ENCODE results near the gene TSPEAR. TPM values are rescaled to one million over a fixed set of nuclear protein-coding genes. Genes with fewer than 3 reads are reported as not detected.
A peak's percentile ranks its signal among the peaks of the same experiment; 100 is the strongest.

The TSPEAR gene
- total RNA-seq, 4 donors from 2014 or later, result 0.18 to 0.69 (median 0.51) TPM; not detected in 1

GRCh38 chr21:44524414-44525371, 186.7 kb downstream of the TSPEAR start:
- no peaks in the 10 kb centered on the region for H3K9me3 ChIP-seq
- intact Hi-C loops (cut with DNase I; ENCODE audit: low total_unique reads), result no loop called here
- no peaks in the 10 kb centered on the region for H3K27me3 ChIP-seq
- H3K36me3 ChIP-seq, result no peaks in the 10 kb centered on the region
- DNase-seq, result peak in 1 of 2 donors; percentile 1
- H3K4me1 ChIP-seq, result no peaks in the 10 kb centered on the region
- H3K27ac ChIP-seq, result no peak overlapping the region
- H3K4me3 ChIP-seq, result no peak overlapping the region
- TF ChIP-seq CTCF (IDR thresholded peaks at IDR 0.05) (no peak), POLR2A (IDR thresholded peaks at IDR 0.05) (no peak)

GRCh38 chr21:44523567-44524413, 187.6 kb downstream of the TSPEAR start:
- no peaks in the 10 kb centered on the region for H3K9me3 ChIP-seq
- intact Hi-C loops (cut with DNase I; ENCODE audit: low total_unique reads), result no loop called here
- TF ChIP-seq POLR2A (IDR thresholded peaks at IDR 0.05) (no peak), CTCF (IDR thresholded peaks at IDR 0.05) (no peak)
- H3K4me3 ChIP-seq, result no peak overlapping the region
- no peak overlapping the region for H3K27ac ChIP-seq
- no peaks in the 10 kb centered on the region for H3K4me1 ChIP-seq
- H3K36me3 ChIP-seq, result no peaks in the 10 kb centered on the region
- no peak for DNase-seq
- H3K27me3 ChIP-seq, result no peaks in the 10 kb centered on the region

GRCh38 chr21:44522753-44523204, 188.6 kb downstream of the TSPEAR start:
- peak in 1 of 2 donors; percentile 2 for DNase-seq
- intact Hi-C loops (cut with DNase I; ENCODE audit: low total_unique reads), result no loop called here
- no peak overlapping the region for H3K27ac ChIP-seq
- H3K4me1 ChIP-seq, result no peaks in the 10 kb centered on the region
- TF ChIP-seq POLR2A (IDR thresholded peaks at IDR 0.05), result no peak
- no peak for TF ChIP-seq CTCF (IDR thresholded peaks at IDR 0.05)
- H3K9me3 ChIP-seq, result no peaks in the 10 kb centered on the region
- no peaks in the 10 kb centered on the region for H3K36me3 ChIP-seq
- no peak overlapping the region for H3K4me3 ChIP-seq
- no peaks in the 10 kb centered on the region for H3K27me3 ChIP-seq

DNA sequence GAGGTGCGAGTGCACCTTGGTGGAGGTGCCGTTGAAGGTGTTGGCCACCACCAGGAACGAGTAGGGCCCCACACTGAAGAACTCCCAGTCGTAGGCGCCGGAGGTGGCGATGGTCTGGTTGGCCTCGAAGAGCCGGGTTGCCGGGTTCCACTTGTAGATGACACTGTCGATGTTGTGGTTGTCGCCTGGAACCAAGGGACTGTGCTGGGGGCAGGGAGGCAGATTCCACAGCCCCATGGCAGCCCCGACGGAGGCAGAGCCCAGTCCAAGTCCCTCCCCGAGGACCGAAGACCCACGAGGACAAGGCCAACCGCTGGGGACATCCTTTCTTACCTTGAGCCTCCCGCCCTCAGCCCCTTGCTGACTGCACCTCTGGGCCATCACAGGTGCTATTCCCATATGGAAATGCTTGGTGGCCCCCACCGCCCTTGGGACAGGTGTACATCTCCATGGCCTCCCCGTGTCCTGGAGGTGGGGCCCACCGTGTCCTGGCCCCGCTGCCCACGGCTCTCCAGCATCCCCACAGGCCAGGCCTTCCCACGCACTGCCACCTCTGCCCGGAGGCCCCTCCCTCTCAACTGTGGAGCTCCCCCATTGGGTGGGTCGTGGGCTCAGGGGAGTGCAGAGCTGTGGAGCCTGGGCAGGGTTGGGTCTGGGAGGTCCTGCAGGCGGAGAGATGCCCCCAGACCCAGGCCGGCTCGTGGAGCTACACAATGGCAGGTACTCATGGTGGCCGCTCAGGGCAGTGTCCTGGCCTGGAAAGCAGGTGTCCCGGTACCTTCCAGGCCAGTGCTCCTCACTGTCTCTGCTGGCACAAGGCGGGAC, 189.2 kb downstream of the TSPEAR start:
- Histone ChIP-seq H3K9me3 (no peaks in the 10 kb centered on the region), H3K27ac (no peak overlapping the region), H3K27me3 (no peaks in the 10 kb centered on the region), H3K4me3 (no peak overlapping the region), H3K36me3 (no peaks in the 10 kb centered on the region), H3K4me1 (no peaks in the 10 kb centered on the region)
- TF ChIP-seq POLR2A (IDR thresholded peaks at IDR 0.05), result no peak
- TF ChIP-seq CTCF (IDR thresholded peaks at IDR 0.05), result no peak
- intact Hi-C loops (cut with DNase I; ENCODE audit: low total_unique reads), result no loop called here
- peak; percentile 9 to 11 for DNase-seq
